ENCODE data around the gene GTSE1. TPM values are rescaled to one million over a fixed set of nuclear protein-coding genes. Genes with fewer than 3 reads are reported as not detected.

The GTSE1 gene
- total RNA-seq, 1 experiment from 2014 or later: 64.6 TPM

DNA sequence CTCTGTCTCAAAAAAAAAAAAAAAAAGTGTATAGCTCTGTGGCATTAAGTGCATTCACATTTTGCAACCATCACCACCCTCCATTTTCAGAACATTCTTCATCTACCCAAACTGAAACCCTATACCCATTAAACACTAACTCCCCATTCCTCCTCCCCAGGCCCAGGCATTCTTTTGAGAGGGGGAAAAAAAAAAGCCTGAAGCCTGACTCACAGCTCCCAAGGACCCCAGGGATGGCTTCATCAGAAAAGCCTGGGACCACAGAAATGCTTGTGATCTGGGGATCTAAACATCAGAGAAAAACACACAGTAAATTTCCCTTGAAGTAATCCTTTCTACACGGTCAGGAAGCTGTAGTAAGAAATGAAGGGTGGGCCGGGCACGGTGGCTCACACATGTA, 10.7 kb upstream of the GTSE1 start:
- Histone ChIP-seq H3K4me3 (no peak overlapping the region), H3K9me2 (ENCODE audit: insufficient read depth) (no peaks in the 10 kb centered on the region), H3K79me2 (ENCODE audit: low read depth) (no peaks in the 10 kb centered on the region), H4K20me1 (ENCODE audit: insufficient read depth) (no peaks in the 10 kb centered on the region), H3K36me3 (ENCODE audit: low read depth) (peaks cover 7% of the 10 kb centered on the region; the same call in 1 of the 2 replicates), H3K4me1 (replicated peaks; ENCODE audit: insufficient read depth) (no peaks in the 10 kb centered on the region), H3K27ac (no peak overlapping the region), H3K9me3 (ENCODE audit: insufficient read depth, low read depth) (no peaks in the 10 kb centered on the region), H3K27me3 (ENCODE audit: insufficient read depth, low read depth) (no peaks in the 10 kb centered on the region), H3F3A (ENCODE audit: insufficient read depth, low read depth) (no peaks in the 10 kb centered on the region), H3K4me2 (no peak overlapping the region), H2AFZ (no peak overlapping the region)
- DNase-seq: peak in 1 of 2 experiments; percentile 4
- TF ChIP-seq, protein P1, sequence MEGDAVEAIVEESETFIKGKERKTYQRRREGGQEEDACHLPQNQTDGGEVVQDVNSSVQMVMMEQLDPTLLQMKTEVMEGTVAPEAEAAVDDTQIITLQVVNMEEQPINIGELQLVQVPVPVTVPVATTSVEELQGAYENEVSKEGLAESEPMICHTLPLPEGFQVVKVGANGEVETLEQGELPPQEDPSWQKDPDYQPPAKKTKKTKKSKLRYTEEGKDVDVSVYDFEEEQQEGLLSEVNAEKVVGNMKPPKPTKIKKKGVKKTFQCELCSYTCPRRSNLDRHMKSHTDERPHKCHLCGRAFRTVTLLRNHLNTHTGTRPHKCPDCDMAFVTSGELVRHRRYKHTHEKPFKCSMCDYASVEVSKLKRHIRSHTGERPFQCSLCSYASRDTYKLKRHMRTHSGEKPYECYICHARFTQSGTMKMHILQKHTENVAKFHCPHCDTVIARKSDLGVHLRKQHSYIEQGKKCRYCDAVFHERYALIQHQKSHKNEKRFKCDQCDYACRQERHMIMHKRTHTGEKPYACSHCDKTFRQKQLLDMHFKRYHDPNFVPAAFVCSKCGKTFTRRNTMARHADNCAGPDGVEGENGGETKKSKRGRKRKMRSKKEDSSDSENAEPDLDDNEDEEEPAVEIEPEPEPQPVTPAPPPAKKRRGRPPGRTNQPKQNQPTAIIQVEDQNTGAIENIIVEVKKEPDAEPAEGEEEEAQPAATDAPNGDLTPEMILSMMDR (conservative IDR thresholded peaks at IDR 0.05): no peak
- no peak for TF ChIP-seq EZH2 (IDR thresholded peaks at IDR 0.05; ENCODE audit: low read depth)
- intact Hi-C loops (cut with micrococcal nuclease; ENCODE audit: unreplicated experiment): no loop called here
- CTCF ChIA-PET: no interaction called here
- POLR2A ChIA-PET (ENCODE audit: unreplicated experiment): no interaction called here
- BruUV-seq (replicated peaks): no TSS peak

DNA sequence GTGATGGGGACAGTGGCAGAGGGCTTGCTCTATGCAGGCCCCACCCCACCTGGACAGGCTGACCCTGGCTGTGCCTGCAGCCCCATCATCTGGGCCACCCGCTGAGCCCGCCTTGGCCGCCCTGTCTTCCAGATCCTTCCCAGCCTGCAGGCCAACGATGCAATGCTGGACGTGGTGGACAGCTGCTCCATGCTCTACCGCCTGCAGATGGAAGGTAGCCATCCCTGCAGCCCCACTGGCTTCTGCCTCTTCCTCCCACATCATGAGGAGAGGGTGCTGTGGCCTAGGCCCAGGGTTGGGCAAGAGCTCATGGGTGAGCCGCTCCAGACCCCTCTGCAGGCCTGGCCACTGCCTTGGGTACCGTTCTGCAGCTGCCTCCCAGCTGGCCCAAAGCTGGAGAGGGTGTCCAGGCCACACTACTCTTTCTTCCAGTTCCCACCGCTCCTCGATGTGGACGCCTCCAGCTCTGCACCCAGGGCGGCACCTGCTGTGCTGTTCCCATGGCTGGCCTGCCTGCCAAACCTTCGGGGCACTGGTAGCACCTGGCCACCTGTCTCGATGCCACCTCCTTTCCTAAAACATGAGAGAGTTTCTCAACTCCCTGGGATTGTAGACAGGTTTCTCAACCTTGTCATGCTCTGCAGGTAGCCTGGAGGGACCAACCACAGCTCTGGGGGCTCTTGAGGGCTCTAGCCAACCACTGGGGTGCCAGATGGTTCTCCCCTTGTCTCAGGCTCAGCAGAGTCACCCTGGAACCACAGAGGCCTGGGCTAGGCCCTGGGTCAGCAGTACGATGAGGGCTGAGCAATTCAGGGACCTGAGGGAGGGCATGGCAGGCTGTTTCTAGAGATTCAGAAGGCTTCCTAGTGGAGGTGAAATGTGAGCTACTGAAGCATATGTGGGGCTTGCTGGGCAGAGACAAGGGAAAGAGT, 9.5 kb upstream of the GTSE1 start:
- CTCF ChIA-PET: no interaction called here
- Histone ChIP-seq H3K79me2 (ENCODE audit: low read depth) (no peaks in the 10 kb centered on the region), H3K4me2 (no peak overlapping the region), H3K9me2 (ENCODE audit: insufficient read depth) (no peaks in the 10 kb centered on the region), H4K20me1 (ENCODE audit: insufficient read depth) (no peaks in the 10 kb centered on the region), H3K4me1 (replicated peaks; ENCODE audit: insufficient read depth) (no peaks in the 10 kb centered on the region), H3K9me3 (ENCODE audit: insufficient read depth, low read depth) (no peaks in the 10 kb centered on the region), H2AFZ (no peak overlapping the region), H3F3A (ENCODE audit: insufficient read depth, low read depth) (no peaks in the 10 kb centered on the region), H3K4me3 (no peak overlapping the region), H3K36me3 (ENCODE audit: low read depth) (peaks cover 7% of the 10 kb centered on the region; the same call in 1 of the 2 replicates), H3K27ac (no peak overlapping the region), H3K27me3 (ENCODE audit: insufficient read depth, low read depth) (no peaks in the 10 kb centered on the region)
- peak in 1 of 2 experiments; percentile 20 for DNase-seq
- intact Hi-C loops (cut with micrococcal nuclease; ENCODE audit: unreplicated experiment): no loop called here
- POLR2A ChIA-PET (ENCODE audit: unreplicated experiment): no interaction called here
- BruUV-seq (replicated peaks): no TSS peak
- TF ChIP-seq, protein P1 (conservative IDR thresholded peaks at IDR 0.05): no peak
- TF ChIP-seq EZH2 (IDR thresholded peaks at IDR 0.05; ENCODE audit: low read depth): no peak

DNA sequence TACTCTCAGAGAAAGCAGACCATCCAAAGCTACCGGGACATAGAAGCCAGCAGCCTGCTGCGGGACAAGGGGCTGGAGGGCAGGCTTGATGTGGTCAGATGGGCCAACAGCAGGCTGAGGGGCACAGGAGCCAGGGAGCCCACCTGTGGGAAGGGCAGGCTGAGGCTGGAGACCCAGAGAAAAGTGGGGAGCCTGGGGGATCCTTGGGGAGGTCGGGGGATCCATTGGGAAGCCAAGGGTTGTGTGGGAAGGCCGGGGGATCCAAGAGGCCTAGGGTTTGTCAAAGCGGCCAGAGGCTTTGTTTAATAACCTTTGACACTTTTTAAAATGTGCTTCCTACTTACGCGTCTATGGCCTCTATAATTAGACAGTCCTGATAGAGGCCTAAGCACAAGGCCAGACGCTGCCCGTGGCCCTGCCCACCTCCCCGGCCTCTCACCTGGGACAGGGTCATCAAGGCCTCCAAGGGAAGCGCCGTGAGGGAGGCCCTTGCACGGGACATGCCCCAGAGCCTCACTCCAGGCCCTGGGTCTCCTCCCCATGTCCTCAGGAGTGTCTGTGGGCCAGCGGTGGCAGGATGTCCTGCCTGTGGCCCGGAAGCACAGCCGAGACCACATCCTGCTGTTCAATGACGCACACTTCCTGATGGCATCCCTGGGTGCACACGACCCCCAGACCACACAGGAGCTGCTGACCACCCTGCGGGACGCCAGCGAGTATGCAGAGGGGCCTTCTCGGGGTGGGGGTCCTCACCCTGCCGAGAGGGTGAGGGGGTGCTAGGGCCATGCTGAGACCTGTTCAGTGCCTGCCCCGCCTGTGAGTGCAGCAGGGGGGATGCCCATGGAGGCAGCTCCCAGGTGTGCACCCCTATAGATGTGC, 8.6 kb upstream of the GTSE1 start:
- intact Hi-C loops (cut with micrococcal nuclease; ENCODE audit: unreplicated experiment): no loop called here

More for the DNA sequence above, 8.6 kb upstream of the GTSE1 start:
- DNase-seq: peak in 1 of 2 experiments; percentile 28
- POLR2A ChIA-PET (ENCODE audit: unreplicated experiment): interaction anchor here (0.6 kb wide), 1 partner anchor 50 kb away, joined by 3 read pairs; no protein-coding TSS in a partner anchor
- no peaks in the 10 kb centered on the region for H3K27me3 ChIP-seq (ENCODE audit: insufficient read depth, low read depth)
- H2AFZ ChIP-seq: no peak overlapping the region
- TF ChIP-seq, protein P1 (conservative IDR thresholded peaks at IDR 0.05): no peak
- no peak for TF ChIP-seq EZH2 (IDR thresholded peaks at IDR 0.05; ENCODE audit: low read depth)
- H3K9me3 ChIP-seq (ENCODE audit: insufficient read depth, low read depth): no peaks in the 10 kb centered on the region
- H3K4me1 ChIP-seq (replicated peaks; ENCODE audit: insufficient read depth): no peaks in the 10 kb centered on the region
- no peak overlapping the region for H3K4me2 ChIP-seq
- CTCF ChIA-PET: no interaction called here
- H4K20me1 ChIP-seq (ENCODE audit: insufficient read depth): no peaks in the 10 kb centered on the region
- no peak overlapping the region for H3K27ac ChIP-seq
- H3K9me2 ChIP-seq (ENCODE audit: insufficient read depth): no peaks in the 10 kb centered on the region
- BruUV-seq (replicated peaks): no TSS peak
- peaks cover 7% of the 10 kb centered on the region; the same call in 1 of the 2 replicates for H3K36me3 ChIP-seq (ENCODE audit: low read depth)
- H3F3A ChIP-seq (ENCODE audit: insufficient read depth, low read depth): no peaks in the 10 kb centered on the region; the same call in 1 of the 2 replicates
- no peaks in the 10 kb centered on the region for H3K79me2 ChIP-seq (ENCODE audit: low read depth)
- no peak overlapping the region for H3K4me3 ChIP-seq
